Measurements from ENCODE around the gene CD207. TPM values are rescaled to one million over a fixed set of nuclear protein-coding genes. Genes with fewer than 3 reads are reported as not detected.

The CD207 gene
- total RNA-seq, 4 donors from 2014 or later = 0.95 TPM; not detected in 3

DNA sequence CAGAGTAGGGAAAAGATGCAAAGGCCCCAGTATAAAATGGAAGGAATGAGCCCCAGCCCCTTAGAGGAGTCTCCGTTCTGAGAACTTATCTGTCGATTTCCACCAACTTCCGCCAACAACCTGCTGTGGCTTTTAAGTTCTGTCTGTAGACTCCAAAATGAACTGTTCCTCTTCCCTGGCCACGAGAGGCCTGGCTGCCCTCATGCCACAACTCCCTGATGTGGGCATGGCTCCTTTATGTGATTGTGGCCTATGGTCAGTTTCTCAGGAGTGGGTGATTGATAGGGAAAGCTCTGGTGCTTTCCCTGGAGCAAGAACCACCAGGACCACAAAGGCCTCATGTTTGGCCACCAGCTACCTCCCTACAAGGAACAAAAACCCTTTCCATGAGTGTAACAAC is 18.8 kb upstream of the CD207 start:
- H3K27me3 ChIP-seq = peaks cover 16% of the 10 kb centered on the region
- in situ Hi-C loops (cut with MboI; ENCODE audit: low pct_ligation_motif_present in 1 of 4, low pct_unique_long_range_greater_than_20kb in 1 of 4, low sequenced_read_pairs in 3 of 4) = no loop called here
- TF ChIP-seq CTCF (IDR thresholded peaks at IDR 0.05) (no peak), POLR2A (IDR thresholded peaks at IDR 0.05) (no peak), POLR2AphosphoS5 (IDR thresholded peaks at IDR 0.05) (no peak), EP300 (IDR thresholded peaks at IDR 0.05; ENCODE audit: low read depth) (no peak)
- WGBS, 2 donors (ENCODE audit: low coverage in 1 of 2) = 60 to 83% methylated on average over 3 to 4 of the region's 4 CpGs
- intact Hi-C loops (cut with DNase I; ENCODE audit: low total_unique reads) = no loop called here
- H3K36me3 ChIP-seq = no peaks in the 10 kb centered on the region
- no peak overlapping the region for H3K4me3 ChIP-seq
- H3K9me3 ChIP-seq = no peaks in the 10 kb centered on the region
- H3K4me1 ChIP-seq = no peaks in the 10 kb centered on the region
- DNase-seq = no peak
- no peak overlapping the region for H3K27ac ChIP-seq

DNA sequence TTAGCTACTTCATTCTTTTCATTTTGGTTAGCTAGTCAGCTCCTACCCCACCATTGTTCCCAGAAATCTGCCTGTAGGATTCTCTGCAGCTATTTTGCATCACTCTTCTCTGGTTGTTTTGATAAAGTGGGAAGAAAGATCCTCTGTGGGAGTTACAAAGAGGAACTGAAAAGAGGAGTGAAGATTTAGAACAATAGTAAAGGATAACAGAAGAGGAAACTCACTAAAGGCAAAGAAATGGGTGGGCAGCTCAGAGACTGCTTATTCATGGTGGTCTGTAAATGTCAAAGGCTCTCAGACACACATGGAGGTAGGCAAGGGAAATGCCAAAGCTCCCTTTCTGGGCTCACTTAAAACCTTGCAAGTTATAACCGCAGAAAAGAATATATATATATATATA is 17.2 kb upstream of the CD207 start:
- no peak overlapping the region for H3K4me3 ChIP-seq
- intact Hi-C loops (cut with DNase I; ENCODE audit: low total_unique reads) = no loop called here
- H3K36me3 ChIP-seq = no peaks in the 10 kb centered on the region
- no peaks in the 10 kb centered on the region for H3K27me3 ChIP-seq
- 92 to 100% methylated on average over 1 of the region's 1 CpG for WGBS, 2 donors (ENCODE audit: low coverage in 1 of 2)
- H3K9me3 ChIP-seq = no peaks in the 10 kb centered on the region
- H3K27ac ChIP-seq = no peak overlapping the region
- no peak for DNase-seq
- in situ Hi-C loops (cut with MboI; ENCODE audit: low pct_ligation_motif_present in 1 of 4, low pct_unique_long_range_greater_than_20kb in 1 of 4, low sequenced_read_pairs in 3 of 4) = no loop called here
- no peaks in the 10 kb centered on the region for H3K4me1 ChIP-seq
- no peak for TF ChIP-seq POLR2A (IDR thresholded peaks at IDR 0.05)
- no peak for TF ChIP-seq EP300 (IDR thresholded peaks at IDR 0.05; ENCODE audit: low read depth)
- no peak for TF ChIP-seq CTCF (IDR thresholded peaks at IDR 0.05)
- no peak for TF ChIP-seq POLR2AphosphoS5 (IDR thresholded peaks at IDR 0.05)

DNA sequence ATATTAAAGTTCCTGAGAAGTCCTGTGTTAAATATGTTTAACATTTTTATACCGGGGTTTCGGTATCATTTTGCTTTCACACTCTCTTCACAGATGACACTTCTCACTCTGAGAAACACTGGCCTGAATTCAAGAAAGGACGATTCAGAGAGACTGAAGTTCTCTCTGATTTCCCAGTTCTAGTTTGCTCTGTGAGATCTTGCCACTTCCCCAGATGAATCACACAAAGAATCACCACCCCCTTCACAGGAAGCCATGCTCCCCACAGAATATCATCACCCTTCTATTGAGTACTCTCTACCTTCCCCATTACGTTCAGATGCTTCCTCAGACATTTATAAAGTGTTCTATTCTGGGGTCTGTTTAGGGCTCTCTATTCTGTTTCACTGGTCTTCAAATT is 16.1 kb upstream of the CD207 start:
- in situ Hi-C loops (cut with MboI; ENCODE audit: low pct_ligation_motif_present in 1 of 4, low pct_unique_long_range_greater_than_20kb in 1 of 4, low sequenced_read_pairs in 3 of 4) (no loop called here), intact Hi-C loops (cut with DNase I; ENCODE audit: low total_unique reads) (no loop called here)
- WGBS, 2 donors (ENCODE audit: low coverage in 1 of 2) = 47% methylated on average over 4 of the region's 4 CpGs
- TF ChIP-seq POLR2A (IDR thresholded peaks at IDR 0.05) = no peak
- TF ChIP-seq EP300 (IDR thresholded peaks at IDR 0.05; ENCODE audit: low read depth) = no peak
- no peak for TF ChIP-seq POLR2AphosphoS5 (IDR thresholded peaks at IDR 0.05)
- TF ChIP-seq CTCF (IDR thresholded peaks at IDR 0.05) = no peak
- Histone ChIP-seq H3K27me3 (no peaks in the 10 kb centered on the region), H3K9me3 (no peaks in the 10 kb centered on the region), H3K4me1 (no peaks in the 10 kb centered on the region), H3K36me3 (no peaks in the 10 kb centered on the region), H3K4me3 (no peak overlapping the region), H3K27ac (no peak overlapping the region)
- DNase-seq = no peak

DNA sequence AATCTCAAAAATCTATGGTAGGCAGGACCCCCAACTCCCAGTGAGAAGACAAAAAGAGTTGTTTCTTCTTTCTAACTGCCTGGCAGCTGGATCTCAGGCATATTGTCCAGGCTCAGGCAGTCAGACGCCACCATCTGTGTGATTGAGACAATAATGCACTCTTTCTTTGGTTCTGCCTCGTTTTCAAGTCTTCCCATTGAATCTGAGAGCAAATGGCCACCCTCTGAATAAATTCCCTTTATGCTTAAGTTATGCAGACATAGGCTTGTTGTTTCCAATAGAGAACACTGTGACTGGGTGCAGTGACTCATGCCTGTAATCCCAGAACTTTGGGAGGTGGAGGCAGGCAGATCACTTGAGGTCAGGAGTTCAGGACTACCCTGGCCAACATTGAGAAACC is 15.3 kb upstream of the CD207 start:
- H3K4me3 ChIP-seq = no peak overlapping the region
- no peaks in the 10 kb centered on the region for H3K27me3 ChIP-seq
- H3K27ac ChIP-seq = no peak overlapping the region
- TF ChIP-seq EP300 (IDR thresholded peaks at IDR 0.05; ENCODE audit: low read depth) (no peak), CTCF (IDR thresholded peaks at IDR 0.05) (no peak)
- DNase-seq = no peak
- H3K9me3 ChIP-seq = no peaks in the 10 kb centered on the region
- H3K36me3 ChIP-seq = no peaks in the 10 kb centered on the region
- H3K4me1 ChIP-seq = no peaks in the 10 kb centered on the region
- in situ Hi-C loops (cut with MboI; ENCODE audit: low pct_ligation_motif_present in 1 of 4, low pct_unique_long_range_greater_than_20kb in 1 of 4, low sequenced_read_pairs in 3 of 4) = no loop called here
- intact Hi-C loops (cut with DNase I; ENCODE audit: low total_unique reads) = no loop called here
- 45% methylated on average over 2 of the region's 2 CpGs; no CpG with 5 or more reads in 1 of the 2 donors for WGBS, 2 donors (ENCODE audit: low coverage in 1 of 2)

All from transverse colon (tissue), 4 donors.